ENCODE results near the gene VAT1L. TPM values are rescaled to one million over a fixed set of nuclear protein-coding genes. Genes with fewer than 3 reads are reported as not detected.
A peak's percentile ranks its signal among the peaks of the same experiment; 100 is the strongest.

VAT1L gene, protein sequence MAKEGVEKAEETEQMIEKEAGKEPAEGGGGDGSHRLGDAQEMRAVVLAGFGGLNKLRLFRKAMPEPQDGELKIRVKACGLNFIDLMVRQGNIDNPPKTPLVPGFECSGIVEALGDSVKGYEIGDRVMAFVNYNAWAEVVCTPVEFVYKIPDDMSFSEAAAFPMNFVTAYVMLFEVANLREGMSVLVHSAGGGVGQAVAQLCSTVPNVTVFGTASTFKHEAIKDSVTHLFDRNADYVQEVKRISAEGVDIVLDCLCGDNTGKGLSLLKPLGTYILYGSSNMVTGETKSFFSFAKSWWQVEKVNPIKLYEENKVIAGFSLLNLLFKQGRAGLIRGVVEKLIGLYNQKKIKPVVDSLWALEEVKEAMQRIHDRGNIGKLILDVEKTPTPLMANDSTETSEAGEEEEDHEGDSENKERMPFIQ
- 4.8 and 5.2 TPM in 2 replicates for total RNA-seq
- long read RNA-seq, partial matches to known transcripts, result 3 of 4 reads
- long read RNA-seq, other reads (novel, unspliced or antisense), result 0 of 4 reads

DNA sequence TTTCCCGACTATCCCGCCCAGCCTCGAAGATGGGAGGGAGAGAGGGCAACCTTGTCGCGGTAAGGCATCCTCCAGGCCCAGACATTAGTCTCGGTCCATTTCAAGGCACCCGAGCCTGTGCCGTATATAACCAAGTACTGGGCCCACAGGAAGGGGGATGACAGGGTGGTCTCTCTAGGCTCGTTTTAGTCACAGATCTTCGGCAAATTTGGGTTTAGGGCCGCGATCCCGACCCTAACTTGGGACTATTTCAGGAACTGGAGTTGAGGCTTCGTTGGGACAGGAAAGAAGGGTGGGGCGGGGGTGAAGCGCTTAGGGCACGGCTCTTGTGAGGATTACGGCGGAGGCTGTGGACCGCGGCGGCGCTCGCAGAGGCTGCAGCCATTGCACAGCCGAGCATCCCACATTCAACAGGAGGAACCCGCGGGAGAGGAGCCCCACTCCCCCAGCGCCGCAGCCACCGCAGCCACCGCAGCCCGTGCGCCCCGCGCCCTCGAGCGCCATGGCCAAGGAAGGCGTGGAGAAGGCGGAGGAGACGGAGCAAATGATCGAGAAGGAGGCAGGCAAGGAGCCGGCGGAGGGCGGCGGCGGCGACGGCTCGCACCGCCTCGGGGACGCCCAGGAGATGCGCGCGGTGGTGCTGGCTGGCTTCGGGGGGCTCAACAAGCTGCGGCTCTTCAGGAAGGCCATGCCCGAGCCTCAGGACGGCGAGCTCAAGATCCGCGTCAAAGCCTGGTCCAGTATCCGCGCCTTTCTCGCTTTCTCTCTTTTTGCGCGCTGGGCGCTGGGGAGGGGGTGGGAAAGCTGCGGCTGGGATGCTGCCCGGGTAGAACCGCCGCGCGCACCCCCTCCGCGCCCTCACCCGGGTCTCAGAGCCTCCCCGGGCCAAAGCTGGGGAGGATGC is at the start of gene VAT1L:
Gene VAT1L, plus strand, starts transcription at position 384 of the 904 bp plus-strand sequence. Its CDS starts 119 bp downstream, at position 503.
- peaks cover 10% of the 10 kb centered on the region for H3K4me1 Mint-ChIP-seq
- H3K27ac Mint-ChIP-seq (ENCODE audit: unreplicated experiment), result no peak within 1 kb of the TSS
- H3K36me3 Mint-ChIP-seq (ENCODE audit: low read depth), result no peaks in the 10 kb centered on the region
- peaks cover 69% of the 10 kb centered on the region for H3K27me3 Mint-ChIP-seq (ENCODE audit: low read depth)
- peak within 1 kb of the TSS; percentile 94 for H3K4me3 Mint-ChIP-seq
- TF ChIP-seq, protein P1, sequence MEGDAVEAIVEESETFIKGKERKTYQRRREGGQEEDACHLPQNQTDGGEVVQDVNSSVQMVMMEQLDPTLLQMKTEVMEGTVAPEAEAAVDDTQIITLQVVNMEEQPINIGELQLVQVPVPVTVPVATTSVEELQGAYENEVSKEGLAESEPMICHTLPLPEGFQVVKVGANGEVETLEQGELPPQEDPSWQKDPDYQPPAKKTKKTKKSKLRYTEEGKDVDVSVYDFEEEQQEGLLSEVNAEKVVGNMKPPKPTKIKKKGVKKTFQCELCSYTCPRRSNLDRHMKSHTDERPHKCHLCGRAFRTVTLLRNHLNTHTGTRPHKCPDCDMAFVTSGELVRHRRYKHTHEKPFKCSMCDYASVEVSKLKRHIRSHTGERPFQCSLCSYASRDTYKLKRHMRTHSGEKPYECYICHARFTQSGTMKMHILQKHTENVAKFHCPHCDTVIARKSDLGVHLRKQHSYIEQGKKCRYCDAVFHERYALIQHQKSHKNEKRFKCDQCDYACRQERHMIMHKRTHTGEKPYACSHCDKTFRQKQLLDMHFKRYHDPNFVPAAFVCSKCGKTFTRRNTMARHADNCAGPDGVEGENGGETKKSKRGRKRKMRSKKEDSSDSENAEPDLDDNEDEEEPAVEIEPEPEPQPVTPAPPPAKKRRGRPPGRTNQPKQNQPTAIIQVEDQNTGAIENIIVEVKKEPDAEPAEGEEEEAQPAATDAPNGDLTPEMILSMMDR (conservative IDR thresholded peaks at IDR 0.05), result no peak
- H3K9me3 Mint-ChIP-seq, result no peaks in the 10 kb centered on the region
- peak; percentile 47 for DNase-seq (ENCODE audit: low read depth, low spot score)

GRCh38 chr16:77738706-77739558 is 49.4 kb upstream of the VAT1L start:
- TF ChIP-seq, protein P1 (conservative IDR thresholded peaks at IDR 0.05), result no peak
- no peak for DNase-seq (ENCODE audit: low read depth, low spot score)
- peaks cover 5% of the 10 kb centered on the region for H3K9me3 Mint-ChIP-seq
- H3K36me3 Mint-ChIP-seq (ENCODE audit: low read depth), result peaks cover 4% of the 10 kb centered on the region
- no peaks in the 10 kb centered on the region for H3K4me1 Mint-ChIP-seq
- H3K27me3 Mint-ChIP-seq (ENCODE audit: low read depth), result no peaks in the 10 kb centered on the region
- H3K27ac Mint-ChIP-seq (ENCODE audit: unreplicated experiment), result no peak overlapping the region
- no peak overlapping the region for H3K4me3 Mint-ChIP-seq

DNA sequence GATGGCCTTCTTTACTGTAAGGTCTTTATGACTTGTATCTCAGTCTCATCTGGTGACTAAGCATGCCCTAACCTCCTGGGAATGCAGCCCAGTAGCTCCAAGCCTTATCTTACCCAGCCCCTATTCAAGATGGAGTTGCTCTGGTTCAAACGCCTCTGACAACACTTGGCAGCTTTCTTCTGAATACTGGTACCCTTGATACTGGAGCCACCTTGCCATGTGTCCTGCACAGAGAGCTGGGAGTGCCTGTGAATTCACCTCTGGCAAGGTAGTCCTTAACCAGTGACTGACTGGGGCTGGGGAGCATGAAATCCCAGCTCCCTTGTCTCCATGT is 48.8 kb upstream of the VAT1L start:
- H3K4me3 Mint-ChIP-seq, result no peak overlapping the region
- H3K27ac Mint-ChIP-seq (ENCODE audit: unreplicated experiment), result no peak overlapping the region
- DNase-seq (ENCODE audit: low read depth, low spot score), result no peak
- TF ChIP-seq, protein P1 (conservative IDR thresholded peaks at IDR 0.05), result no peak
- peaks cover 4% of the 10 kb centered on the region for H3K9me3 Mint-ChIP-seq
- peaks cover 4% of the 10 kb centered on the region for H3K36me3 Mint-ChIP-seq (ENCODE audit: low read depth)
- no peaks in the 10 kb centered on the region for H3K27me3 Mint-ChIP-seq (ENCODE audit: low read depth)
- no peaks in the 10 kb centered on the region for H3K4me1 Mint-ChIP-seq

GRCh38 chr16:77744141-77744540 is 44.2 kb upstream of the VAT1L start:
- H3K27ac Mint-ChIP-seq (ENCODE audit: unreplicated experiment), result peak overlapping the region; percentile 36
- no peaks in the 10 kb centered on the region for H3K36me3 Mint-ChIP-seq (ENCODE audit: low read depth)
- no peak overlapping the region for H3K4me3 Mint-ChIP-seq
- peaks cover 4% of the 10 kb centered on the region for H3K4me1 Mint-ChIP-seq
- no peaks in the 10 kb centered on the region for H3K9me3 Mint-ChIP-seq
- TF ChIP-seq, protein P1 (conservative IDR thresholded peaks at IDR 0.05), result no peak
- peaks cover 3% of the 10 kb centered on the region for H3K27me3 Mint-ChIP-seq (ENCODE audit: low read depth)
- no peak for DNase-seq (ENCODE audit: low read depth, low spot score)

GRCh38 chr16:77745972-77746371 is 42.4 kb upstream of the VAT1L start:
- peaks cover 4% of the 10 kb centered on the region for H3K4me1 Mint-ChIP-seq
- no peaks in the 10 kb centered on the region for H3K36me3 Mint-ChIP-seq (ENCODE audit: low read depth)
- no peak for DNase-seq (ENCODE audit: low read depth, low spot score)
- no peak overlapping the region for H3K27ac Mint-ChIP-seq (ENCODE audit: unreplicated experiment)
- no peaks in the 10 kb centered on the region for H3K9me3 Mint-ChIP-seq
- no peak overlapping the region for H3K4me3 Mint-ChIP-seq
- TF ChIP-seq, protein P1 (conservative IDR thresholded peaks at IDR 0.05), result no peak
- peaks cover 6% of the 10 kb centered on the region for H3K27me3 Mint-ChIP-seq (ENCODE audit: low read depth)

Data from neural crest cell (in vitro differentiated cells).